CD4-positive, alpha-beta T cell treated with Interleukin-2 at 100 ng/mL for 4 hours (primary cell): ENCODE measurements around the gene ELK4.

ENCODE experiments used
- DNase-seq: peaks from one replicate; pipeline ENCODE4 v3.0.0-alpha.2; 2020; ENCODE audit warnings: low spot score

ELK4 gene, protein sequence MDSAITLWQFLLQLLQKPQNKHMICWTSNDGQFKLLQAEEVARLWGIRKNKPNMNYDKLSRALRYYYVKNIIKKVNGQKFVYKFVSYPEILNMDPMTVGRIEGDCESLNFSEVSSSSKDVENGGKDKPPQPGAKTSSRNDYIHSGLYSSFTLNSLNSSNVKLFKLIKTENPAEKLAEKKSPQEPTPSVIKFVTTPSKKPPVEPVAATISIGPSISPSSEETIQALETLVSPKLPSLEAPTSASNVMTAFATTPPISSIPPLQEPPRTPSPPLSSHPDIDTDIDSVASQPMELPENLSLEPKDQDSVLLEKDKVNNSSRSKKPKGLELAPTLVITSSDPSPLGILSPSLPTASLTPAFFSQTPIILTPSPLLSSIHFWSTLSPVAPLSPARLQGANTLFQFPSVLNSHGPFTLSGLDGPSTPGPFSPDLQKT

DNA sequence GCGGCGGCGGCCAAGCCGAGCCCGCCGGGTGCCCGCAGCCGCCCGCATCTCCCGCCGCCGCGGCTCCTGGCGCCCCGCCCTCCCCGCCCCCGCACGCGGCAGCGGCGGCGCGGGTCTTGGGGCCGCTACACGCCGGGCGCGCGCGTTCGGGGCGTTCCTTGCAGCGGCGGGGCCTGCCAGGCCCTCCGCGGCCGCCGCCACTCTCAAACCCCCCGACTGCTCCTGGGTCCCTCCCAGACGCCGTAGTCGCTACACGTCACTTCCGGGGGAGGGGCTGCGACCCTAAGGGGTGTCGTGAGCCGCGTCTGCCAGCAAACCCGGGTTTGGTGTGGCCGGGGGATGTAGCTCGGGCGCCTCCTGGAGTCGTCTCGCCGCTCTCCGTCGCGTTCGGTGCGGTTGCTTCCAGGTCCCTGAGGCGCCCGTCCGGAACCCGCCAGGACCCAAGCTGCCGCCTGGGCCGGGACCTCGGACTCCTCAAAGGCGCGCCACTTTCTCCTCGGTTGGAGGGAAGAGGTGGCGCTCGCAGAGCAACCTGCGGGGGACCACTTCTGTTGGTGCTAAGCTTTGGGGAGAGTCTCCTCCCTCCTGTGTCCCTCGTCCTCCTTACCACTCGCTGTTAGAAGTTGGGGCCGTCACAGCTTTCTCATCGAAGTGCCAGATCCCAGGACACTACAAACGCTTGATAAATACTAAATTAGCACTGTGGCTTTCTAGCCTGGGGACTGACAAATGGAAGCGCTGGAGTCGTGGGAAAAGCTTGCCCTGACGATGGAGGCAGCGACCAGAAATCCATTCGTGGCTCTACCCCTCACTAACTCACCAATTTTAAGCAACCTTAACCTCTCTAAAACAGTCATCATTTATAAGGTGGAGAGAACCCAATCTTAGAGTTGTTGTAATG, at the start of gene ELK4:
Gene ELK4, minus strand, starts transcription at position 244 of the 901 bp plus-strand sequence. CDS start 8,129 bp downstream, outside the sequence.
- peak; percentile 99 for DNase-seq

DNA sequence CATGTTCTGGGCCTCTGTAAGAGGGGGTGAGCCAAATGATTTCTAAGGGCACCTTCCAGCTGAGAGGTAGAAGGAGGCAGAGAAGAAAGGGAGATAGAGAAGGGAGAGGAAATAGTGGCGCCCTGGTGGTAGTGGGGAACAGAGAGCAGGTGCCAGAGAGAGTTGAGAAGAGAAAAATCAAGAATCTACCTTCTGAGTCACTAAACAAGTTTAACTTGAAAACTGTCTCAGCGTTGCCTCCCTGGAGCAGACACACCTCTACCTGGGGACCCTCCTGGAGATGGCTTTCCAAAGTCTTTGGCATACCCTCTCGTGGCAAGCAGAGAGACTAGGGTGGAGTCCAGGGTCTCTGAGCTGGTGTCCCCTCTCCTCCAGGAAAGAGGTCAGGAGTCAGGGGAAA, 49.6 kb upstream of the ELK4 start:
- DNase-seq, result no peak

DNA sequence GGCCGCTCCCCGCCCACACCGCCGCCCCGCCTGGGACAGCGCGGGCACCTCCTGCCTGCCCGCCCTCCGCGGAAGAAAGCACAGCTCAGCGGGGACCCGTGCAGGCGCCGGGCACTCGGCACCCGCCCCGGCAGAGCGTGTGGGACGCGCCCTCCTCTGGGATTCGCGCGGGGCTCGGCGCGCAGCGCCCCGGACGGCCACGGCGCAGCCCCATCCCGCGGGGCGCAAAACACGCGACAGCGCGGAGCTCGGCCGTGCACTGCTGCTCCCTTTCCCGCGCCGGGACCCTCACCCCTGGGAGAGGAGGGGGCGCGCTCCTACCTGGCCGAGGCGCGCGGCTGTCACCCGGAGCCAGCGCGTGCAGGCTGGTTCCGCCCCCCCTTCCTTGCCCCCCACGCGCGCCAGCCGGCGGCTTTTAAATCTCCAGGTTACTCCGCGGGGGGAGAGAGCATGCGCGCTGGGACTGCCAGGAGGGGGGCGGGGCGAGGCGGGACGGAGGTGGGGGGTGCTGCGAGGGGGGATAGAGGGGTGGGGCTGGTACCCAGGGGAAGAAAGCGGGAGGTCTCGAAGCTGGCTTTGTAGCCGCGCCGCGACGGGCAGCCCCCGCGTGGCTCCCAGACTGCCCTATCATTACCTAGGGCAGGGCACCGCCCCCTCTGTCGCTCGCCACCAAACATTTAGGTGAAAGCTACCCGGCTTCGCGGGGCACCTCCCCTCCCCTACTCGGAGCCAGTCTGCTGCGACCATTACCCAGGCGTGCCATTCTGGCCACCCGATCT, 48.5 kb upstream of the ELK4 start, which contains the start of gene SLC45A3:
Gene SLC45A3, minus strand, starts transcription at position 437 of the 779 bp plus-strand sequence. CDS start 15,853 bp downstream, outside the sequence.
- DNase-seq, result peak; percentile 6

DNA sequence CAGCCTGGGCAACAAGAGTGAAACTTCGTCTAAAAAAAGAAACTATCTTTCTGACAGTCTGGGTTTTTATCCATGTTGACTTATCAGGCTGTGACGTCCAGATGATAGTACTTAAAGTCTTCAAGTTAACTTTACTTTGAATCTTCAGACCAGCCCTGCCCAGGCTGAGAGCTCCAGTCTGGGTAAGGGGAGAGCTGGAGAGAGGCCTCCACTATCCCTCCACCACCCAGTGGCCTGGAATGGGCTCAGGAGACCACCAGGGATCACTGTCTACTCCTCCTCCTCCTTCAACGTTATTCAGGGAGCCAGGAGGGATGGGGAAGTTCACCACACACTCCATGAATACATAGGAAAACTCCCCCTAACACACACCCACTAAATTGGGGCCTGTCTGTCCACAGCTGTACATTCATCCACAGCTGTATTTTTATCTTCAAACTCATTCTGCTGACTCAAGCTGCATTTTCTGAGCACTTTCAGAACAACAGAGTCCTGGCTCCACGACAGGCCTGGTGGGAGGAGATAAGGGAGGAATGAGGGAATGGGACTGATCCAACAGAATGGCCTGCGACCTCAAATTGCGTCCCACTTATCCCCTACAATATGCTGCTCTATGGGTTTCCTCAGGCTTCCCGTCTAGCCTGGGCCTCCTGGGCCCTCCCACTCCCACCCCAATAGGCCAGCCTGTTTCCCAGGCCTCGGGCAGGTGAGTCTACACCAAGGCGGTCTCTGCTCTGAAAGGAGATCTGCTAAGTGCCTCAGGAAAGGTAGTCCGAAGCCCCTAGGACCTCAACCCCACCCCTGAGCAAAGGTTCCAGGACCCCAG, 46.7 kb upstream of the ELK4 start:
- DNase-seq, result no peak

DNA sequence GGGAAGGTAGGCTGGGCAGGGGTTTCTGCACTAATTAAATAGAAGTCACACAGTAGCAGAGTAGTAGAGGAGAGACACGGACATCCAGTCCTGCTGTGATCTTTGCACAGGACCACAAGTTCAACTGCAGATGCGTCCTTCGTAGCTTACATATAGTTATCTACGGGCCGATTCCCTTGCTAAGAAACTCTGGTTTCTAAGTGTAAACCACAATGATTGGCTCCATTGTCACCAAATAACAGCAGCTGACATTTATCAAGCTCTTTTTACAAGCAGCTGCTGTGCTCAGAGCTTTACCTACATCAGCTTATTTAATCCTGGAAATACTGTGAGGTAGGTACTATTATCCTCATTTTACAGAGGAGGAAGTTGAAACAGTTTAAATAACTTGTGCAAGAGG, 45.4 kb upstream of the ELK4 start:
- no peak for DNase-seq

DNA sequence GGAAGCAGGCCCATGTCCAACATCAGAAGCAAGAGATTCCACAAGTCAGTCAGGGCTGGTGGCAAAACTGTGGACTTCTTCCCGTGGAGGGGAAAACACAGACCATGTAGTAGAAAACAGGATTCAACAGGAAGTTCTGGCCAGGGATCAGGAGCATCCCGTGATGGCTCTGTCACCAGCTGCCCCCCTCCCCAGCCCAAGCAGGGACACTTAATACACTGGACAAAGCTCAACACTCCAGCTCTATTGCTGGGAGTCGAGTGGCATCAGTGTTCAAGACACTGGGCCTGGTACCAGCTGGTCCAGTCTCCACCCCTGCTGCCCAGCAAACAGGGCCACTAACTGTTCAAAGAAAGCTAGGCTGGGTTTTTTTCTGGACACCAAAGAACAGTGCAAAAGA, 44.8 kb upstream of the ELK4 start:
- no peak for DNase-seq

DNA sequence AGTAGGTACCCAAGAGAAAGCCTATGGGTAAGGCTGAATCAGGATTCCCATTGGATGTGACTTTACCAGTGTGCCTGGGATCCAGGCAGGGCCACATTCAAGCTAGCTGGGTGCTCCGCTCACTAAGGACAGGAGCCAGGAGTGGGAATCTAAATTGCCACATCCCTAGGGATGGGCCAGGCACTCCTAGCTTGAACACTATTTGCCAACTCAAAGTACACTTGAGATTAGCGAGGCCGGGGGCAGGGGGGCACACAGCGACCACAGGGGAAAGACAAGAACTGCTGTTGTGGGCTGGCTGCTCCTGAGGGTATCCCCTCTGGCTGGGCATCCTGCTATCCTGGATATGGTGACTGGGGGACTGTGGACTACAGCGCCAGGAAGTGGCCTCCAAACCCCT, 44.2 kb upstream of the ELK4 start:
- no peak for DNase-seq

DNA sequence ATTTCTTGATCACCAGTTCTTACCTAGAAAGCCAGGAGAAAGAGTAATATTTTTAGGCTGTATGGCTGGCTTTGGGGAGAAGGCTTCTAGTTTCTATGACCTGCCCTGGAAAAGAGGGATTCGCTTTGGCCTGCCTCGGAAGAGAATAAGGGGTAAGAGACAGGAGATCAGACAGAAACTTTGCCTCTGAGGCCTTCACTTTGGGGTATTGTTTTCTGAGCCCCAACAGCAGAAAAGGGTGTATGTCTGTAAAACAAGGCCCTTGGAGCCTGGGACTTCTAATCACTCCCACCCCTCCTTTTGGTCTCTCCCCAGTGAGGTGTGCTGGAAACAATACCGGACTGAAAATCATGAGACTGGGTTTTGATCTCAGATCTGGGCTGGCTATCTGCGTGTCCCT, 43.4 kb upstream of the ELK4 start:
- no peak for DNase-seq

DNA sequence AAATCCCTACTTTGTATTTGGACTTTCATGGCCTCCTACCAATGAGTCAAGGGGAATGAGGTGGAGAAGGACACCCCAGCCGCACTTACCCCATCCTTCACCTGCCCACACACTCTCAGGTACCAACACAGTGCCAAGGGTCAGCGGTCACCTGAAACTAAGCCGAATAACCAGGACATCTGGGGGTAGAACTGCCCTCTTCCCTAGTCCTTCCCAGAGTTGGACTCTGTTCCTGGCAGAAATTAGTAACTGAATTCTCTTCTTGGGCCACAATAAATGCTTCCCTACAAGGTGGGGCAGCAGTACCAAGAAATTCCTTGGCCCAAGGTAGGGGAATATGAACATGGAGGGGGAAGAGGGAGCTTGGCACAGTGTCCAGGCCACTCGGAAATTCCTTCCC, 41.2 kb upstream of the ELK4 start:
- DNase-seq, result no peak

DNA sequence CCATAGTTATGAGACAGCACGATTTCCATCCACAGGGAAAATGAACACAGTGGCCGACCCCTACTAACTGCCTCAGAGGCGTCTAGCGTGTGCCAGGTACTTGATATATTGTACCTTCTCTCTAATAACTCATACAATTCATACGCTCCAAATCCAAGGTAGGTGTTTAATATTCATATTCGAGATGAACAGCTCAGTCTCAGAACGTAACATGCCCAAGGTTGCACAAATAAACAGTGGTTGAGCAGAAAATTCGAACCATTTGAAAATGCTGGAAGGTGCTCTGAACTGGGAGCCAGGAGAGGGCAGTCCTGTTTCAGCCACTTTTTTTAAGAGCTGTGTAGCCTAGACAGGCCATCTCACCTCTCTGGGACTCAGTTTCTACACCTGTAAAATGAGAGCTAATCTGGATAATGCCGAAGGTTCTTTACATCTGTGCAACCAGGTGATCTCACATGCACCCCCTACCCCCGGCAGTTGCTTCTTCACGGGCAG, 40.6 kb upstream of the ELK4 start:
- DNase-seq, result no peak

DNA sequence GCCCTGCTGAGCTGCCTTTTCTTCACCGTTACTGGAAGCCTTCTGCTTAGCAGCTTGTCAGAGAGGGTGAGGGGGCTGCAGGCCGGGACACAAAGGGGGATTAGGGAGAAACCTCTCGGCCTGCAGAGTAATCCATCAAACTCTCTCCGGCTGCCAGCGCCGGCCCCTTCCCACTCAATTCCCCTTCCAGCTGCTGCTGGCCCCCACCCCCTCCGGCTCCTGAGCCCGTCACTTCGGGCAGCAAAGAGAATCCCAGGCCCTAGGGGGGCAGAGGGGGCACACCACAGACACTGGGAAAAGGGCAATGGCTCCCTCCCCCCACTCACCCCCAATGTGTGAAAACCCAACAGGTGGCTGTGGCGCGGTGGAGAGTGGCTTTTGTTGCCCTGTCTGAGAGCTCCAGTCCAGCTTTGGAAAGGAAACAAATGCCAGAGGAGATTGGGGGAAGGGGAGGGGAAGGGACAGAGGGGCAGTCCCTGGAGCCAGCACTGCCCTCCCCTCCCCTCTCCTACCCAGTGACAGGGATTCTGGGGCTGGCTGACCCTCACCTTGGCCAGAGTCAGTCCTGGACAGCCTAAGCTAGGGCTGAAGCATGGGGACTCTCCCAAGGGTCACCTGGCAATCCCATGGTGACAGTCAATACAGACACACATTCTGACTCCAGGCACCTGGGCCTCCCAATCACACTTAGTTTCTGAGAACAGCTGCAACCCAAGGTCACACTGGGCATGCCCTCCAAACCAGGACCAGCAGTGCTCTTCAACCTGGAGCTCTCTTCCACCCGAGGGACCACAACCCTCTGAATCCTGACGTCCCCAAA, 39.0 kb upstream of the ELK4 start:
- DNase-seq, result no peak

DNA sequence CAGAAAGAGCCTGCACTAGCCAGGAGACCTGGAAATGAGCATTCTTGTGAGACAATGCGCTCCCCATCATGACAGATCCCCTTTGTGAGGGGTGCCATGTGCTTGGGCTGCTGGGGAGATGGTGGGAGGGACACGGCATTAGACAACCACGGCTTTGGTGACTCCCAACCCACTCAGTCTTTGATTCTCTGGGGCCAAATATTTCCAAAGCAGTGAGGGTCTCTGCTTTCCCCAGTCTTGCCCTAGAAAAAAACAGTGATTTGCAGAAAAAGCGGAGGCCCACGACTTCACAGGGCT, 38.3 kb upstream of the ELK4 start:
- DNase-seq, result no peak

DNA sequence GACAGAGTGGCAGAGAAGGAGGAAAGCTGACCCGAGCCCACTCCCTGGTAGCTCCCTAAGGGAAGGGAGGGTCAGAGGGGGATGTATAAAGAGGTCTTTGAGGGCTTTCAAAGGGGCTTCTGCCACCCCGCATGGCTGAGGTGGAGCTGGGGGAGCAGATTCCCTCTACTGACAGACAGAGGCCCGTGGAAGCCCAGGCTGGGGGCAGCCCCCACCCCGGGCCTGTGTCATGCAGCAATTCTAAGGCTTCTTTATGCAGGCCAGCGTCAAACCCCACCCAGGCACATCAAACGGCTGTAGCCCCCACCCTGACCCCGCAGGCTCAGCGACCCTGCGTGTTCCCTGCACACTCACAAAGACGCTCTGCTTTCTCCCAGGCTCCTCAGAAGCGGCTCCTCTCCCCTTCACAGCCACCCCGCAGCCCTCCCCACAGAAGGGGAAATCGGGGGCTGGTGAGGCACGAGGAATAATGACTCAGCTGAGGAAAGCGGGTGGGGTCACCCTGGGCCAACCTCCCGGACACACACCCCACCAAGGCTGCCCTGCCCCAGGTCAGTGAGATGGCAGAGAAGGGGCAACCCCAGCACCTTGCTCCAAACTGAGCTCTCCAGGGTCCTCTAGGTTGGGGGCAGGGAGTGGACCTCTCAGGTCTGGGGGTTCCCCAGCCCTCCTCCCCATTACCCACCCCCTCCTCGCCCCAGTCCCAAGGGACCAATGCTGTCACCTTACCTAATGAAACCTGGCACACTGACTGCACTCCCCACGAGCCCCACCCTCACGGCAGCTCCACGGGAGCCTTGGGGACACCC, 37.7 kb upstream of the ELK4 start:
- DNase-seq, result no peak

DNA sequence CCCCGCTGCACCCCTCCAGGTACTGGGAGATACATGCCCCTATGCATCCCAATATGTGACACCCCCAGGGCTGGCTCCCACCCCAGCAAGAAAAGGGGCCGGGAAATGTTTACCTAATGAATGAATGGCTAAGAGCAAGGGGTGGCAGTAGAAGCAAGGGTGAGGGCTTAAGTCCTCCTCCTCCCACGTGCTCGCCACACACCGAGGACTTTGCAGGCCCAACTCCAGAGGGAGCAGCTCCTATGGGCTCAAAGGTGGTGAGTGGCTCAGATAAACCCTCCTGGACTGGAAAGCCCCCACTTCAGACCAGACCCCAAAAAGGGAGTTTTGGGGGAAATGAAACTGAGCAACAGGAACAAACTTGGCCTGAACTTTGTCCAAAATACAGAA, 37.1 kb upstream of the ELK4 start:
- DNase-seq, result no peak

DNA sequence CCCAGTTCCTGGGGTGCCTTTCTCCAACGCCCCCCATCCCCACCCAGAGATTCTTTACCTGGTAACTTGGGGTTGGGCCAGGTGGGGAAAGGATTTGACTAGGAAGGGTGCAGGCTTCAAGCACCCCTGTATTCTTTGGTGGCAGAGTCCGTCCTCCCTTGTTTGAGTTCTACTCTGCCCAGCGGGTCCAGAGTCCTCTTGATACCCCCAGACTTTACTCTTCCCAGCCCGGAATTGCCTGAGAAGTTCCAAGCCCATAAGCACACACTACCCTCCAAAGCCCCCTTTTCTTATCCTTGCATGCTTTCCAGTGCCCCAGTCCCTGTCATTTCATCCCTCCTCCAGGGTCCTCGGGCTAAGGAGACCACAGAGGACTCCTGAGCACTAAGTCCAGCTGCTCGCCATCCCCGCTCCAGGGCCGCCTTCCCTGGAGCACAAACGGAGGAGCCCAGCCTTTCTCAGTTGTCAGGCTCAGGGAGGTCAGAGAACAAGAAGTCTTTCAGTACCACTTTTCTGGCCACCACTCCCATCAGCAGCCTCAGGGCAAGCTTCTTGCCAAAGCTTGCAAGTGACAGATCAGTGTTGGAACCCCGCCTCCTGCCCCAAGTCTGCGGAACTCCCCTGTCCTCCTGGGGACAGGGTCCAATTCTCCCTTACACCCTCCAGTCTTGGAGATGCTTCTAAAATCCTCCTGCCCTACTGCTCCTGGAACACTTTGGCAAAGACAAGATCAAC, 36.3 kb upstream of the ELK4 start:
- no peak for DNase-seq

DNA sequence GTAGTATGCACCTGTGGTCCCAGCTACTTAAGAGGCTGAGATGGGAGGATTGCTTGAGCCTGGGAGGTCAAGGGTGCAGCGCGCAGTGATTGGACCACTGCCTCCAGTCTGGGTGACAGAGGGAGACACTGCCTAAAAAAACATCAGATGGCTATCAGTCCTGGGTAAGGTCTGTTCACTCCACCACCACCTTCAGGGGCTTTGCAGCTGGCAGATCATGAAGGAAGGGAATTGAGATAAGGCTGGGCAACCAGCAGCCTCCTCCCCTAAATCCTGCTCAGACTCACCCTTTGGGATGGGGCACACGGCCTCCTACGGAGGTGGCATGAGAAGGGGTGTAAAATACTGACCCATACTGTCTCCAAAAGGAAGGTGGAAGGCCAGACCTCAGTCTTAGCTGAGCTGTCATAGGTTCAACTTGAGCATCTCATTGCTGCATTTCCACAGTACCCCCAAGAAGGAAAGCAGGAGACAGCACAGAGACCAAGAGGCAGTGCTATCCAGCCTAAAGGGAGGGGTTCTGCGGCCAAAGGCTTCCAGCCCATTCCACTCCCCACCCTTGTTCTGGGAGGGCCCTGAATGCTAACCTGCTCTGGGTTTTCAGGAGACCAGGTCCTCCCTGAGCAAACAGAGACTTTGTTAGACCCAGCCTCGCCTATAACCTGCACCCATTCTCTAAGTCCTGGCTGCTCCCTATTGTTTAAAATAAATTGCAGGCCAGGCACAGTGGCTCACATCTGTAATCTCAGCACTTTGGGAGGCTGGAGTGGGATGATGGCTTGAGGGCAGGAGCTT, 34.8 kb upstream of the ELK4 start:
- DNase-seq, result no peak

DNA sequence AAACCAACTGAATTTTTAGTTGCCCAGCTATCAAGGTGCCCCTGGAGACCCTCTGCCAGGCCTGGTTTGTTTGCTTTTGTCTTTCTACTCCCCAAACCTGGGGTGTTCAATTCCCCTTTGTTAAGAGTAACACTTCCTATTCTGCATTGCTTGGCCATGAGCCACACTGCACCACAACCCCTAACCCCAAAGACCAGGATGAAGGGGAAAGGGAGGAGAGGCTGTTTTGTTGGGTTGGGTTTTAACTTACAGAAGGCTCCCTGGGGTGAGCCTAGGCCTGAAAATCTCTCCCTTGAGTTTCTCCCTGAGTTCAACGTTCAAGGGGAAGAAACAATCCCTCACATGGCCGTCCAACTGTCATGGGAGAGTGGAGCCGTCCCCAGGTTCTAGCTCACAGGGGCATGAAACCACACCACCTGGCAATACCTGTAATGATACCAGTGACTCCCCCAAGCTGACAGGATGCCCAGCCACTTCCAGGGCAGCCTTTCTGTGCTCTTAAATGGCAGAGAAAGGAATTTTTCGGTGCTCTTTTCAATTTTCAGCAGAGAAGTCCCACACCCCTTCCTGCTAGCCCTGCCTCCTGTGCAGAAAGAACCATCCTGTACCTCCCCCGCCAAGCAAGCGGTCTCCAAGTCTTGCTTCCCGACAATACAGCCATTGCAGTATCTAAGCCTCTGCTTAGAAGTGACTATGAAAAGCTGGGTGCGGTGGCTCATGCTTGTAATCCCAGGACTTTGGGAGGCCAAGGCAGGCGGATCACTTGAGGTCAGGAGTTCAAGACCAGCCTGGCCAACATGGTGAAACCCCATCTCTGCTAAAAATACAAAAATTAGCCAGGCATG, 33.6 kb upstream of the ELK4 start:
- no peak for DNase-seq
